DOHH2 (cell line): ENCODE results near the gene SLC25A23.

ENCODE experiments used
- H3F3A ChIP-seq: fragments of 200-600 bp; sonication (generic), shearing (Covaris generic); 2 replicates; pipeline ENCODE4 v1.6.0; 2016; ENCODE audit warnings: antibody characterized with exemption, mild to moderate bottlenecking; ENCODE audit not compliant: control insufficient read depth, insufficient read depth
- H3K27ac ChIP-seq: fragments of 200-600 bp; sonication (generic); 2 replicates; pipeline ENCODE4 v1.5.1; 2014; ENCODE audit warnings: low read depth, mild to moderate bottlenecking, low read length, moderate library complexity
- H3K27me3 ChIP-seq: fragments of 200-600 bp; sonication (generic); 2 replicates; pipeline ENCODE4 v1.6.1; 2014; ENCODE audit warnings: mild to moderate bottlenecking, low read length, mixed read lengths; ENCODE audit not compliant: control insufficient read depth
- H3K36me3 ChIP-seq: fragments of 200-600 bp; sonication (generic); 2 replicates; pipeline ENCODE4 v1.6.1; 2014; ENCODE audit warnings: mild to moderate bottlenecking, low read length, moderate library complexity, mixed read lengths; ENCODE audit not compliant: control insufficient read depth
- H3K4me1 ChIP-seq: fragments of 200-600 bp; sonication (generic); 2 replicates; pipeline ENCODE4 v1.6.1; 2014; ENCODE audit warnings: mild to moderate bottlenecking, low read length, mixed read lengths; ENCODE audit not compliant: control insufficient read depth
- H3K4me2 ChIP-seq: fragments of 200-600 bp; sonication (generic); 2 replicates; pipeline ENCODE4 v1.6.0; 2014; ENCODE audit warnings: mild to moderate bottlenecking, low read length, moderate library complexity
- H3K4me3 ChIP-seq: fragments of 200-600 bp; sonication (generic); 2 replicates; pipeline ENCODE4 v1.5.1; 2014; ENCODE audit warnings: mild to moderate bottlenecking, low read length, mixed read lengths
- H3K79me2 ChIP-seq: fragments of 200-600 bp; sonication (generic); 2 replicates; pipeline ENCODE4 v1.6.1; 2014; ENCODE audit warnings: mild to moderate bottlenecking, low read length, mixed read lengths; ENCODE audit not compliant: control insufficient read depth
- H3K9me2 ChIP-seq: fragments of 200-600 bp; sonication (generic); replicated peaks from 2 replicates; pipeline ENCODE4 v1.6.1; 2014; ENCODE audit warnings: mild to moderate bottlenecking, low read length, mixed read lengths; ENCODE audit not compliant: control insufficient read depth
- H3K9me3 ChIP-seq: fragments of 200-600 bp; sonication (generic); 2 replicates; pipeline ENCODE4 v1.6.1; 2014; ENCODE audit warnings: antibody characterized with exemption, low read length, mixed read lengths; ENCODE audit not compliant: control insufficient read depth, insufficient read depth
- H4K20me1 ChIP-seq: fragments of 200-600 bp; sonication (generic); 2 replicates; pipeline ENCODE4 v1.6.0; 2014; ENCODE audit warnings: low read depth, mild to moderate bottlenecking, antibody characterized with exemption, low read length, moderate library complexity; ENCODE audit not compliant: control insufficient read depth, insufficient read depth
- EZH2phosphoT487 ChIP-seq: fragments of 200-600 bp; sonication (generic); IDR thresholded peaks from 2 replicates; pipeline ENCODE4 v1.6.1; 2017; ENCODE audit warnings: borderline replicate concordance, mild to moderate bottlenecking, antibody characterized with exemption, low read length, moderate library complexity, mixed read lengths
- TF ChIP-seq, protein P1 (sequence below): fragments of 200-600 bp; sonication (generic); IDR thresholded peaks from one replicate; pipeline ENCODE4 v1.5.1; 2014; ENCODE audit warnings: antibody characterized with exemption, mild to moderate bottlenecking, low read depth, low read length; ENCODE audit not compliant: poor library complexity, severe bottlenecking

Gene SLC25A23

DNA sequence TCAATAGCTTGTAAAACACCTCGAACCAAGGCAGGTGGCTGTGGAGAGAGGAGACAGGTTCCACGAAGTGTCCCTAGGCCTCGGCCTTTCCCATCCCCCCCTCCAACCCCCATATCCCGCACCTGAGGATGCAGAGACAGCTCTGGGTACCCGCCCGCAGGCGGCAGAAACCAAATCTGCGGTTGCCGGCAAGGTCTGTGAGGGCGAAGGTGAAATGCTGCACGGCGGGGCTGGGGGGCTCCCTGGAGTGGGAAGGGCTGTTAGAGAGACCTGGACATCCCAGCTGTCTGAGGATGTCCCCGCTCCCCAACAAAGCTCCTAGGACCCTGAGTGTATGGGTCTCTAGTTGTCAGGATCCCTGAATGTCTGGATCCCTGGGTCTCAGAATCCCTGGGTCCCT lies 19.2 kb upstream of the SLC25A23 start:
- Histone ChIP-seq H3K4me3 (no peak overlapping the region), H3K4me2 (no peak overlapping the region), H3K9me2 (no peaks in the 10 kb centered on the region), H3F3A (no peaks in the 10 kb centered on the region), H3K27me3 (no peaks in the 10 kb centered on the region), H3K36me3 (peaks cover 25% of the 10 kb centered on the region), H3K79me2 (peaks cover 9% of the 10 kb centered on the region), H4K20me1 (no peaks in the 10 kb centered on the region), H3K9me3 (peaks cover 3% of the 10 kb centered on the region; the same call in 1 of the 2 replicates), H3K27ac (no peak overlapping the region), H3K4me1 (peaks cover 23% of the 10 kb centered on the region)
- TF ChIP-seq, protein P1, sequence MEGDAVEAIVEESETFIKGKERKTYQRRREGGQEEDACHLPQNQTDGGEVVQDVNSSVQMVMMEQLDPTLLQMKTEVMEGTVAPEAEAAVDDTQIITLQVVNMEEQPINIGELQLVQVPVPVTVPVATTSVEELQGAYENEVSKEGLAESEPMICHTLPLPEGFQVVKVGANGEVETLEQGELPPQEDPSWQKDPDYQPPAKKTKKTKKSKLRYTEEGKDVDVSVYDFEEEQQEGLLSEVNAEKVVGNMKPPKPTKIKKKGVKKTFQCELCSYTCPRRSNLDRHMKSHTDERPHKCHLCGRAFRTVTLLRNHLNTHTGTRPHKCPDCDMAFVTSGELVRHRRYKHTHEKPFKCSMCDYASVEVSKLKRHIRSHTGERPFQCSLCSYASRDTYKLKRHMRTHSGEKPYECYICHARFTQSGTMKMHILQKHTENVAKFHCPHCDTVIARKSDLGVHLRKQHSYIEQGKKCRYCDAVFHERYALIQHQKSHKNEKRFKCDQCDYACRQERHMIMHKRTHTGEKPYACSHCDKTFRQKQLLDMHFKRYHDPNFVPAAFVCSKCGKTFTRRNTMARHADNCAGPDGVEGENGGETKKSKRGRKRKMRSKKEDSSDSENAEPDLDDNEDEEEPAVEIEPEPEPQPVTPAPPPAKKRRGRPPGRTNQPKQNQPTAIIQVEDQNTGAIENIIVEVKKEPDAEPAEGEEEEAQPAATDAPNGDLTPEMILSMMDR: no peak
- TF ChIP-seq EZH2phosphoT487: no peak

DNA sequence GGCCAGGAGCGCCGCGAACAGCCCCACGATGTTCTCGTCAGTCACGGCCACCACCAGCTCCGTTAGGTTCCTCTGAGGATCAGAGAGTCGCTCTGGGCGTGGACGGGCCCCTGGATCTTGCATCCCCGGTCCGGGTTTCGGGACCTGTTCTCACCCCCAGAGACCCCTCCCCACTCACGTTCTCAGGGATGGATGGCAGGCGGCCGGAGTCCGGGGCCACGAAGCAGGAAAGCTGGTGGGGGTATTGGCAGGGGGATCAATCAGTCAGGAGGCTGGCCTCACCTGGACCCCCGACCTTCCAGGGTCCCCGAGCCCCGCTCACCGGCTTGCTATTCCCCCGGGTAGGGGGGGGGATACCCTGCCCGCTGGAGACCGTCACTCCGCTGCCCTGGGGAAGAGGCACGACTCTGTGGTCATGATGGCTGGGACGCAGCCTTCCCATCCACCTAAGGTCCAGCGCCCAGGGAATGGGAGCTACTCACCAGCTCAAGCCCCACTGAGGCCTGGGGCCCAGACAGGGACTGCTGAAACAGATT lies 17.4 kb upstream of the SLC25A23 start:
- Histone ChIP-seq H3K9me2 (no peaks in the 10 kb centered on the region), H3K4me3 (no peak overlapping the region), H3K4me2 (no peak overlapping the region), H3F3A (no peaks in the 10 kb centered on the region), H3K79me2 (peaks cover 9% of the 10 kb centered on the region), H3K27me3 (no peaks in the 10 kb centered on the region), H3K27ac (no peak overlapping the region), H3K36me3 (peaks cover 25% of the 10 kb centered on the region), H3K4me1 (peaks cover 18% of the 10 kb centered on the region), H3K9me3 (peaks cover 3% of the 10 kb centered on the region; the same call in 1 of the 2 replicates), H4K20me1 (no peaks in the 10 kb centered on the region)
- TF ChIP-seq EZH2phosphoT487: no peak
- TF ChIP-seq, protein P1: no peak

- TF ChIP-seq, protein P1: no peak
- TF ChIP-seq EZH2phosphoT487: no peak
- no peak overlapping the region for H3K4me2 ChIP-seq
- H3K27me3 ChIP-seq: no peaks in the 10 kb centered on the region
- peaks cover 24% of the 10 kb centered on the region for H3K36me3 ChIP-seq
- H3K4me1 ChIP-seq: peaks cover 12% of the 10 kb centered on the region
- peaks cover 3% of the 10 kb centered on the region; the same call in 1 of the 2 replicates for H3K9me3 ChIP-seq
- no peak overlapping the region for H3K27ac ChIP-seq
- H3K4me3 ChIP-seq: no peak overlapping the region
- H3K9me2 ChIP-seq: no peaks in the 10 kb centered on the region
- H3K79me2 ChIP-seq: peaks cover 7% of the 10 kb centered on the region
- no peaks in the 10 kb centered on the region for H3F3A ChIP-seq
- H4K20me1 ChIP-seq: no peaks in the 10 kb centered on the region
Measured at GRCh38 chr19:6476155-6476895, 16.7 kb upstream of the SLC25A23 start.
